ENCODE measurements around the gene CLDN8. TPM values are rescaled to one million over a fixed set of nuclear protein-coding genes. Genes with fewer than 3 reads are reported as not detected.

CLDN8 gene
- polyA plus RNA-seq, 1 of the 3 experiments (the other 2 are of a cell fraction), result not detected

DNA sequence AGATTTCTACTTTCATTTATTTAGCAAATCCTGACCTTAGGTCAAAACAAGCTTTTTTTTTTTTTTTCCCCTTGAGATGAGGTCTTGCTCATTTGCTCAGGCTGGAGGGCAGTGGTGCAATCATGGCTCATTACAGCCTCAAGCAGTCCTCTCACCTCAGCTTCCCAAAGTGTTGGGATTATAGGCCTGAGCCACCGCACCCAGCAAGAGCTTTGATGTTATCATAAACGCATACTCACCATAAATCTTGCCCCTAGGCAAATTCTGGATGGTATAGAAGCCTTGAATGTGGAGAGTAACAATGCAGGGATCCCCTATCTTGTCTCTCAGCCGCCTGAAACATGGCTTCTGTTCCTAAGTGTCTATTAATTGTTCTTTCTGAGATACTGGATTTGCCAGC is 24.8 kb upstream of the CLDN8 start (continued):
- TF ChIP-seq, protein P1, sequence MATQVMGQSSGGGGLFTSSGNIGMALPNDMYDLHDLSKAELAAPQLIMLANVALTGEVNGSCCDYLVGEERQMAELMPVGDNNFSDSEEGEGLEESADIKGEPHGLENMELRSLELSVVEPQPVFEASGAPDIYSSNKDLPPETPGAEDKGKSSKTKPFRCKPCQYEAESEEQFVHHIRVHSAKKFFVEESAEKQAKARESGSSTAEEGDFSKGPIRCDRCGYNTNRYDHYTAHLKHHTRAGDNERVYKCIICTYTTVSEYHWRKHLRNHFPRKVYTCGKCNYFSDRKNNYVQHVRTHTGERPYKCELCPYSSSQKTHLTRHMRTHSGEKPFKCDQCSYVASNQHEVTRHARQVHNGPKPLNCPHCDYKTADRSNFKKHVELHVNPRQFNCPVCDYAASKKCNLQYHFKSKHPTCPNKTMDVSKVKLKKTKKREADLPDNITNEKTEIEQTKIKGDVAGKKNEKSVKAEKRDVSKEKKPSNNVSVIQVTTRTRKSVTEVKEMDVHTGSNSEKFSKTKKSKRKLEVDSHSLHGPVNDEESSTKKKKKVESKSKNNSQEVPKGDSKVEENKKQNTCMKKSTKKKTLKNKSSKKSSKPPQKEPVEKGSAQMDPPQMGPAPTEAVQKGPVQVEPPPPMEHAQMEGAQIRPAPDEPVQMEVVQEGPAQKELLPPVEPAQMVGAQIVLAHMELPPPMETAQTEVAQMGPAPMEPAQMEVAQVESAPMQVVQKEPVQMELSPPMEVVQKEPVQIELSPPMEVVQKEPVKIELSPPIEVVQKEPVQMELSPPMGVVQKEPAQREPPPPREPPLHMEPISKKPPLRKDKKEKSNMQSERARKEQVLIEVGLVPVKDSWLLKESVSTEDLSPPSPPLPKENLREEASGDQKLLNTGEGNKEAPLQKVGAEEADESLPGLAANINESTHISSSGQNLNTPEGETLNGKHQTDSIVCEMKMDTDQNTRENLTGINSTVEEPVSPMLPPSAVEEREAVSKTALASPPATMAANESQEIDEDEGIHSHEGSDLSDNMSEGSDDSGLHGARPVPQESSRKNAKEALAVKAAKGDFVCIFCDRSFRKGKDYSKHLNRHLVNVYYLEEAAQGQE (IDR thresholded peaks at IDR 0.05; ENCODE audit: low read depth, low read length), result no peak

DNA sequence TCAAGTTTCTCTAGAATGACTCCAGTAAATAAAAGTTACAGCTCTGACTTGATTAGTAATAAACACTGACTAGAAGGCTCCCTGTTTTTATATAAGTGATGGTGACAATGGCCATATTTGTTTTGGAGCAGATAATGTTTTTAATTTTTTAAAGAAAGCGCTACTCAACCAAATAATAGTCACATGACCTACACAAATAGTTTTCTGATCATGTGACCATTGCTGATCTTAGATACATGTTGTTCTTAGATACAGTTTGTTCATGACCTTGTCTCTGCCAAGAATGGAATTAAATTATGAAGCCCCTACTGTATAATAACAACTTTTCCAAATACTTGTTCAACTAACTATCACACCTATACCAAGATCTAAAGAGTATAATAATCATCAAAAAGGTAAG is 22.3 kb upstream of the CLDN8 start:
- POLR2A ChIA-PET, result no interaction called here
- no peaks in the 10 kb centered on the region for H3K36me3 ChIP-seq (replicated peaks in 1 of 2; ENCODE audit: control insufficient read depth in 1 of 2, insufficient read depth in 2 of 2, low read length in 1 of 2)
- no peaks in the 10 kb centered on the region for H4K20me1 ChIP-seq (ENCODE audit: insufficient read depth)
- H3F3A ChIP-seq (replicated peaks; ENCODE audit: insufficient read depth), result no peaks in the 10 kb centered on the region
- no peak overlapping the region for H3K27ac ChIP-seq (ENCODE audit: low read depth in 2 of 2, low read length in 1 of 2)
- peaks cover 2% of the 10 kb centered on the region; the same call in 1 of the 2 replicates for H3K27me3 ChIP-seq (ENCODE audit: insufficient read depth)
- no peaks in the 10 kb centered on the region for H3K9me2 ChIP-seq
- H3K79me2 ChIP-seq (ENCODE audit: insufficient read depth), result no peaks in the 10 kb centered on the region
- H2AFZ ChIP-seq (ENCODE audit: low read depth), result no peak overlapping the region
- CTCF ChIA-PET, result no interaction called here
- no peaks in the 10 kb centered on the region for H3K4me1 ChIP-seq (ENCODE audit: control insufficient read depth in 1 of 2, insufficient read depth in 2 of 2, low read depth in 1 of 2, low read length in 1 of 2)
- WGBS (ENCODE audit: low lambda C conversion rate), result 31% methylated on average over 1 of the region's 1 CpG
- no peak overlapping the region for H3K4me2 ChIP-seq
- H3K4me3 ChIP-seq (ENCODE audit: low read depth in 2 of 2, low read length in 1 of 2), result no peak overlapping the region
- H3K9ac ChIP-seq, result no peak overlapping the region
- no peak for DNase-seq
- H3K9me3 ChIP-seq, result no peaks in the 10 kb centered on the region; the same call in 1 of the 2 replicates
- no peak for TF ChIP-seq SMC3 (IDR thresholded peaks at IDR 0.05; ENCODE audit: low read depth, low read length)
- TF ChIP-seq RFX5 (IDR thresholded peaks at IDR 0.05; ENCODE audit: low read length), result no peak
- no peak for TF ChIP-seq RCOR1 (IDR thresholded peaks at IDR 0.05; ENCODE audit: low read length)
- TF ChIP-seq FOSL2 (IDR thresholded peaks at IDR 0.05; ENCODE audit: borderline replicate concordance, low read depth), result no peak
- TF ChIP-seq, protein P2, sequence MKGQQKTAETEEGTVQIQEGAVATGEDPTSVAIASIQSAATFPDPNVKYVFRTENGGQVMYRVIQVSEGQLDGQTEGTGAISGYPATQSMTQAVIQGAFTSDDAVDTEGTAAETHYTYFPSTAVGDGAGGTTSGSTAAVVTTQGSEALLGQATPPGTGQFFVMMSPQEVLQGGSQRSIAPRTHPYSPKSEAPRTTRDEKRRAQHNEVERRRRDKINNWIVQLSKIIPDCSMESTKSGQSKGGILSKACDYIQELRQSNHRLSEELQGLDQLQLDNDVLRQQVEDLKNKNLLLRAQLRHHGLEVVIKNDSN (IDR thresholded peaks at IDR 0.05; ENCODE audit: borderline replicate concordance, low read depth), result no peak
- no peak for TF ChIP-seq CHD2 (IDR thresholded peaks at IDR 0.05; ENCODE audit: low read length, partially characterized antibody)
- no peak for TF ChIP-seq MXI1 (IDR thresholded peaks at IDR 0.05; ENCODE audit: low read depth, low read length)
- TF ChIP-seq, protein P3, sequence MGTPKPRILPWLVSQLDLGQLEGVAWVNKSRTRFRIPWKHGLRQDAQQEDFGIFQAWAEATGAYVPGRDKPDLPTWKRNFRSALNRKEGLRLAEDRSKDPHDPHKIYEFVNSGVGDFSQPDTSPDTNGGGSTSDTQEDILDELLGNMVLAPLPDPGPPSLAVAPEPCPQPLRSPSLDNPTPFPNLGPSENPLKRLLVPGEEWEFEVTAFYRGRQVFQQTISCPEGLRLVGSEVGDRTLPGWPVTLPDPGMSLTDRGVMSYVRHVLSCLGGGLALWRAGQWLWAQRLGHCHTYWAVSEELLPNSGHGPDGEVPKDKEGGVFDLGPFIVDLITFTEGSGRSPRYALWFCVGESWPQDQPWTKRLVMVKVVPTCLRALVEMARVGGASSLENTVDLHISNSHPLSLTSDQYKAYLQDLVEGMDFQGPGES (IDR thresholded peaks at IDR 0.05; ENCODE audit: low read depth, low read length), result no peak
- no peak for TF ChIP-seq TAF1 (IDR thresholded peaks at IDR 0.05; ENCODE audit: borderline replicate concordance, low read depth, low read length)
- no peak for TF ChIP-seq EZH2phosphoT487 (IDR thresholded peaks at IDR 0.05; ENCODE audit: borderline replicate concordance, low read depth)
- TF ChIP-seq FOXJ3 (CRISPR knock-in tag; IDR thresholded peaks at IDR 0.05), result no peak
- TF ChIP-seq NFIC (IDR thresholded peaks at IDR 0.05; ENCODE audit: borderline replicate concordance), result no peak
- TF ChIP-seq MEF2A (IDR thresholded peaks at IDR 0.05; ENCODE audit: borderline replicate concordance, low read depth), result no peak
- TF ChIP-seq NRF1 (IDR thresholded peaks at IDR 0.05; ENCODE audit: low read depth, low read length), result no peak
- TF ChIP-seq SIN3A (IDR thresholded peaks at IDR 0.05; ENCODE audit: borderline replicate concordance, low read depth, low read length), result no peak
- TF ChIP-seq EP300 (IDR thresholded peaks at IDR 0.05; ENCODE audit: borderline replicate concordance in 1 of 2, low read depth in 1 of 2, low read length in 1 of 2), result no peak
- TF ChIP-seq RAD21 (IDR thresholded peaks at IDR 0.05; ENCODE audit: low read length), result no peak
- TF ChIP-seq, protein P4, sequence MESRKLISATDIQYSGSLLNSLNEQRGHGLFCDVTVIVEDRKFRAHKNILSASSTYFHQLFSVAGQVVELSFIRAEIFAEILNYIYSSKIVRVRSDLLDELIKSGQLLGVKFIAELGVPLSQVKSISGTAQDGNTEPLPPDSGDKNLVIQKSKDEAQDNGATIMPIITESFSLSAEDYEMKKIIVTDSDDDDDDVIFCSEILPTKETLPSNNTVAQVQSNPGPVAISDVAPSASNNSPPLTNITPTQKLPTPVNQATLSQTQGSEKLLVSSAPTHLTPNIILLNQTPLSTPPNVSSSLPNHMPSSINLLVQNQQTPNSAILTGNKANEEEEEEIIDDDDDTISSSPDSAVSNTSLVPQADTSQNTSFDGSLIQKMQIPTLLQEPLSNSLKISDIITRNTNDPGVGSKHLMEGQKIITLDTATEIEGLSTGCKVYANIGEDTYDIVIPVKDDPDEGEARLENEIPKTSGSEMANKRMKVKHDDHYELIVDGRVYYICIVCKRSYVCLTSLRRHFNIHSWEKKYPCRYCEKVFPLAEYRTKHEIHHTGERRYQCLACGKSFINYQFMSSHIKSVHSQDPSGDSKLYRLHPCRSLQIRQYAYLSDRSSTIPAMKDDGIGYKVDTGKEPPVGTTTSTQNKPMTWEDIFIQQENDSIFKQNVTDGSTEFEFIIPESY (IDR thresholded peaks at IDR 0.05; ENCODE audit: borderline replicate concordance, low read depth), result no peak
- TF ChIP-seq, protein P5, sequence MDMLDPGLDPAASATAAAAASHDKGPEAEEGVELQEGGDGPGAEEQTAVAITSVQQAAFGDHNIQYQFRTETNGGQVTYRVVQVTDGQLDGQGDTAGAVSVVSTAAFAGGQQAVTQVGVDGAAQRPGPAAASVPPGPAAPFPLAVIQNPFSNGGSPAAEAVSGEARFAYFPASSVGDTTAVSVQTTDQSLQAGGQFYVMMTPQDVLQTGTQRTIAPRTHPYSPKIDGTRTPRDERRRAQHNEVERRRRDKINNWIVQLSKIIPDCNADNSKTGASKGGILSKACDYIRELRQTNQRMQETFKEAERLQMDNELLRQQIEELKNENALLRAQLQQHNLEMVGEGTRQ (IDR thresholded peaks at IDR 0.05; ENCODE audit: borderline replicate concordance, low read depth, low read length), result no peak

Measured in SK-N-SH (cell line).